ENCODE data around the gene PFN3.

- TF ChIP-seq REST (IDR thresholded peaks at IDR 0.05; ENCODE audit: insufficient read depth in 1 of 2, low read depth in 2 of 2, low read length in 2 of 2) = no peak
- TF ChIP-seq POLR2AphosphoS5 (IDR thresholded peaks at IDR 0.05; ENCODE audit: low read depth, low read length) = no peak
Observed at GRCh38 chr5:177362292-177362609, 38.2 kb downstream of the PFN3 start.
